ENCODE results near the gene DOK4. TPM values are rescaled to one million over a fixed set of nuclear protein-coding genes. Genes with fewer than 3 reads are reported as not detected.

DOK4 gene
- total RNA-seq, 1 experiment from 2014 or later = 13.1 TPM

DNA sequence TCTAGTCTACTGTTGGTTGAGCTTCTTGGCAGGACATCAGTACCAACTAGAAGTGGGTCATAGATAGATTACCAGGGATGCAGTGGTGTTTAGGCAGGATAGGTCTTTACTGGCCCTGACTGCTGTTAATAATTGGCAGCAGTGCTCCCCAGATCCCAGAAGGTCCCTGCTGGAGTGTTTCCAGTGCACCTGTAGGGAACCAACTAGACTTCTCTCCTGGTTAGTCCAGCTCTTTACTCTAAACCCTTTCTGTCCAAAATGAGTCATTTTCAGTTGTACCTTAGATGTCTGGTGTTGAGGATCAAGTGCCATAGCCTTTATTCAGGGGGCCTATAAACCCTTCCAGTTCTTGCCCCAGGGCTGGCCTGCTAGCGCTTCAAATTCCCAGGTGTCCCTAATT lies 15.1 kb downstream of the DOK4 start:
- Histone ChIP-seq H2BK12ac (ENCODE audit: insufficient read length, low read depth, low read length) (no peak overlapping the region), H2BK120ac (ENCODE audit: low read depth, low read length, poor library complexity, severe bottlenecking) (no peak overlapping the region), H2BK15ac (ENCODE audit: low read depth, low read length) (no peak overlapping the region), H3K4me2 (ENCODE audit: insufficient read depth, insufficient read length, low read length) (no peak overlapping the region), H4K20me1 (ENCODE audit: control insufficient read depth, insufficient read depth, insufficient read length) (no peaks in the 10 kb centered on the region), H3K14ac (ENCODE audit: insufficient read depth, low read length) (no peak overlapping the region), H3K18ac (ENCODE audit: insufficient read length, low read depth, low read length) (no peak overlapping the region), H3K9me3 (ENCODE audit: control insufficient read depth, low read depth, low read length) (no peaks in the 10 kb centered on the region), H2BK5ac (ENCODE audit: insufficient read length, low read length) (no peak overlapping the region), H3K23ac (ENCODE audit: insufficient read length, low read depth, low read length) (no peak overlapping the region), H3K23me2 (ENCODE audit: insufficient read length, low read depth, low read length, poor library complexity, severe bottlenecking) (no peaks in the 10 kb centered on the region), H4K5ac (ENCODE audit: insufficient read length, low read depth, low read length) (no peak overlapping the region), H4K91ac (ENCODE audit: insufficient read length, low read depth, low read length) (no peak overlapping the region), H3K56ac (ENCODE audit: insufficient read length, low read depth, low read length) (no peak overlapping the region), H3T11ph (ENCODE audit: low read length) (no peak overlapping the region), H2AFZ (ENCODE audit: low read length) (no peak overlapping the region), H3K4ac (ENCODE audit: low read depth, low read length) (no peak overlapping the region), H2BK20ac (ENCODE audit: low read depth, low read length, poor library complexity, severe bottlenecking) (no peak overlapping the region), H3K27me3 (ENCODE audit: insufficient read depth, low read length) (no peaks in the 10 kb centered on the region), H3K27ac (ENCODE audit: insufficient read length, low read depth, low read length) (no peak overlapping the region), H3K79me1 (ENCODE audit: insufficient read depth, low read depth, low read length, poor library complexity, severe bottlenecking) (no peaks in the 10 kb centered on the region), H3K4me1 (ENCODE audit: insufficient read depth, low read length) (peaks cover 14% of the 10 kb centered on the region; the same call in 1 of the 2 replicates), H3K79me2 (ENCODE audit: insufficient read depth, low read length) (no peaks in the 10 kb centered on the region), H3K9ac (ENCODE audit: extremely low read depth, insufficient read length, low read length) (no peak overlapping the region), H2AK5ac (ENCODE audit: insufficient read length, low read length) (no peak overlapping the region), H4K8ac (replicated peaks; ENCODE audit: insufficient read length, low read depth, low read length) (no peak overlapping the region)
- H3K4me3 Mint-ChIP-seq = no peak overlapping the region
- peaks cover 31 to 61% (median 52%) of the 10 kb centered on the region in 3 experiments for H3K36me3 Mint-ChIP-seq (ENCODE audit: insufficient read depth in 1 of 3, low read depth in 3 of 3)
- H3K9me3 Mint-ChIP-seq = no peaks in the 10 kb centered on the region
- H3K27me3 Mint-ChIP-seq (ENCODE audit: low read depth) = no peaks in the 10 kb centered on the region
- WGBS (ENCODE audit: extremely low coverage, insufficient read length, low lambda C conversion rate) = no CpG with 5 or more reads among the region's 1 CpG
- TF ChIP-seq, protein P1, sequence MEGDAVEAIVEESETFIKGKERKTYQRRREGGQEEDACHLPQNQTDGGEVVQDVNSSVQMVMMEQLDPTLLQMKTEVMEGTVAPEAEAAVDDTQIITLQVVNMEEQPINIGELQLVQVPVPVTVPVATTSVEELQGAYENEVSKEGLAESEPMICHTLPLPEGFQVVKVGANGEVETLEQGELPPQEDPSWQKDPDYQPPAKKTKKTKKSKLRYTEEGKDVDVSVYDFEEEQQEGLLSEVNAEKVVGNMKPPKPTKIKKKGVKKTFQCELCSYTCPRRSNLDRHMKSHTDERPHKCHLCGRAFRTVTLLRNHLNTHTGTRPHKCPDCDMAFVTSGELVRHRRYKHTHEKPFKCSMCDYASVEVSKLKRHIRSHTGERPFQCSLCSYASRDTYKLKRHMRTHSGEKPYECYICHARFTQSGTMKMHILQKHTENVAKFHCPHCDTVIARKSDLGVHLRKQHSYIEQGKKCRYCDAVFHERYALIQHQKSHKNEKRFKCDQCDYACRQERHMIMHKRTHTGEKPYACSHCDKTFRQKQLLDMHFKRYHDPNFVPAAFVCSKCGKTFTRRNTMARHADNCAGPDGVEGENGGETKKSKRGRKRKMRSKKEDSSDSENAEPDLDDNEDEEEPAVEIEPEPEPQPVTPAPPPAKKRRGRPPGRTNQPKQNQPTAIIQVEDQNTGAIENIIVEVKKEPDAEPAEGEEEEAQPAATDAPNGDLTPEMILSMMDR (conservative IDR thresholded peaks at IDR 0.05) = no peak
- no peak for DNase-seq
- H3K27ac Mint-ChIP-seq = no peak overlapping the region
- peaks cover 25 to 31% of the 10 kb centered on the region in 2 experiments for H3K4me1 Mint-ChIP-seq

Data from H9 (cell line).